HEK293 (cell line): ENCODE measurements around the gene HCFC1.

ENCODE experiments used
- KLF17 ChIP-seq: fragments of 450-650 bp; formaldehyde crosslinking; IDR thresholded peaks from 2 replicates; pipeline ENCODE4 v1.5.1; 2016; ENCODE audit warnings: missing biosample characterization, missing genetic modification characterization
- OSR2 ChIP-seq: fragments of 450-650 bp; formaldehyde crosslinking; IDR thresholded peaks from 2 replicates; pipeline ENCODE4 v1.5.1; 2016; ENCODE audit warnings: missing biosample characterization, missing genetic modification characterization
- PRDM1 ChIP-seq: fragments of 450-650 bp; formaldehyde crosslinking; IDR thresholded peaks from 2 replicates; pipeline ENCODE4; 2016; ENCODE audit warnings: missing biosample characterization, missing genetic modification characterization
- PRDM2 ChIP-seq: fragments of 450-650 bp; formaldehyde crosslinking; IDR thresholded peaks from 2 replicates; pipeline ENCODE4 v1.5.1; 2016; ENCODE audit warnings: missing biosample characterization, missing genetic modification characterization, borderline replicate concordance
- RBAK ChIP-seq: fragments of 450-650 bp; formaldehyde crosslinking; IDR thresholded peaks from 2 replicates; pipeline ENCODE4 v1.5.1; 2016; ENCODE audit warnings: missing biosample characterization, missing genetic modification characterization
- SETDB1 ChIP-seq: IDR thresholded peaks from one replicate; pipeline ENCODE4 v1.6.1; 2017; ENCODE audit warnings: mild to moderate bottlenecking, low read length, moderate library complexity, mixed read lengths; ENCODE audit not compliant: insufficient read length
- TCF7L2 ChIP-seq: IDR thresholded peaks from 2 replicates; pipeline ENCODE4 v1.6.1; 2011; ENCODE audit warnings: low read depth, mild to moderate bottlenecking, inconsistent platforms, low read length, moderate library complexity, borderline replicate concordance
- TRIM28 ChIP-seq: IDR thresholded peaks from 2 replicates; pipeline ENCODE4 v1.6.1; 2011; ENCODE audit warnings: low read length, control low read depth, borderline replicate concordance
- ZBTB1 ChIP-seq: fragments of 450-650 bp; formaldehyde crosslinking; IDR thresholded peaks from 2 replicates; pipeline ENCODE4 v1.5.1; 2016; ENCODE audit warnings: missing biosample characterization, missing genetic modification characterization
- ZBTB17 ChIP-seq: fragments of 450-650 bp; formaldehyde crosslinking; IDR thresholded peaks from 2 replicates; pipeline ENCODE4 v1.5.1; 2016; ENCODE audit warnings: missing biosample characterization, missing genetic modification characterization
- ZBTB20 ChIP-seq: fragments of 450-650 bp; formaldehyde crosslinking; IDR thresholded peaks from 2 replicates; pipeline ENCODE4 v1.5.1; 2016; ENCODE audit warnings: missing biosample characterization, missing genetic modification characterization
- ZBTB7A ChIP-seq: fragments of 450-650 bp; formaldehyde crosslinking; IDR thresholded peaks from 2 replicates; pipeline ENCODE4 v1.5.1; 2016; ENCODE audit warnings: low read depth, missing biosample characterization, missing genetic modification characterization
- ZFP41 ChIP-seq: fragments of 450-650 bp; formaldehyde crosslinking; IDR thresholded peaks from 2 replicates; pipeline ENCODE4 v1.5.1; 2016; ENCODE audit warnings: missing biosample characterization, missing genetic modification characterization, borderline replicate concordance
- ZIC2 ChIP-seq: fragments of 450-650 bp; formaldehyde crosslinking; IDR thresholded peaks from 2 replicates; pipeline ENCODE4 v1.5.1; 2016; ENCODE audit warnings: missing biosample characterization, missing genetic modification characterization
- ZNF138 ChIP-seq: fragments of 450-650 bp; formaldehyde crosslinking; IDR thresholded peaks from 2 replicates; pipeline ENCODE4 v1.5.1; 2016; ENCODE audit warnings: missing biosample characterization, missing genetic modification characterization, borderline replicate concordance
- ZNF16 ChIP-seq: fragments of 450-650 bp; formaldehyde crosslinking; IDR thresholded peaks from 2 replicates; pipeline ENCODE4 v1.5.1; 2016; ENCODE audit warnings: low read depth, missing biosample characterization, missing genetic modification characterization
- ZNF169 ChIP-seq: fragments of 450-650 bp; formaldehyde crosslinking; IDR thresholded peaks from 2 replicates; pipeline ENCODE4 v1.5.1; 2016; ENCODE audit warnings: missing biosample characterization, missing genetic modification characterization
- ZNF175 ChIP-seq: fragments of 450-650 bp; formaldehyde crosslinking; IDR thresholded peaks from 2 replicates; pipeline ENCODE4 v1.5.1; 2016; ENCODE audit warnings: missing biosample characterization, missing genetic modification characterization
- ZNF18 ChIP-seq: fragments of 450-650 bp; formaldehyde crosslinking; IDR thresholded peaks from 2 replicates; pipeline ENCODE4 v1.5.1; 2016; ENCODE audit warnings: missing biosample characterization, missing genetic modification characterization
- ZNF2 ChIP-seq: fragments of 450-650 bp; formaldehyde crosslinking; IDR thresholded peaks from 2 replicates; pipeline ENCODE4 v1.5.1; 2016; ENCODE audit warnings: missing biosample characterization, missing genetic modification characterization
- ZNF221 ChIP-seq: fragments of 450-650 bp; formaldehyde crosslinking; IDR thresholded peaks from 2 replicates; pipeline ENCODE4 v1.5.1; 2017; ENCODE audit warnings: missing biosample characterization, missing genetic modification characterization, borderline replicate concordance
- ZNF341 ChIP-seq: fragments of 450-650 bp; formaldehyde crosslinking; IDR thresholded peaks from 2 replicates; pipeline ENCODE4; 2016; ENCODE audit warnings: low read depth, missing biosample characterization, missing genetic modification characterization
- ZNF398 ChIP-seq: fragments of 450-650 bp; formaldehyde crosslinking; IDR thresholded peaks from 2 replicates; pipeline ENCODE4 v1.5.1; 2017; ENCODE audit warnings: missing biosample characterization, missing genetic modification characterization
- ZNF416 ChIP-seq: fragments of 450-650 bp; formaldehyde crosslinking; IDR thresholded peaks from 2 replicates; pipeline ENCODE4 v1.5.1; 2016; ENCODE audit warnings: missing biosample characterization, missing genetic modification characterization
- ZNF433 ChIP-seq: fragments of 450-650 bp; formaldehyde crosslinking; IDR thresholded peaks from 2 replicates; pipeline ENCODE4 v1.5.1; 2016; ENCODE audit warnings: missing biosample characterization, missing genetic modification characterization, low read depth
- ZNF558 ChIP-seq: fragments of 450-650 bp; formaldehyde crosslinking; IDR thresholded peaks from 2 replicates; pipeline ENCODE4 v1.5.1; 2016; ENCODE audit warnings: missing biosample characterization, missing genetic modification characterization
- ZNF580 ChIP-seq: fragments of 450-650 bp; formaldehyde crosslinking; IDR thresholded peaks from 2 replicates; pipeline ENCODE4 v1.5.1; 2016; ENCODE audit warnings: missing biosample characterization, missing genetic modification characterization
- ZNF701 ChIP-seq: fragments of 450-650 bp; formaldehyde crosslinking; IDR thresholded peaks from 2 replicates; pipeline ENCODE4 v1.5.1; 2016; ENCODE audit warnings: missing biosample characterization, missing genetic modification characterization
- ZNF777 ChIP-seq: fragments of 450-650 bp; formaldehyde crosslinking; IDR thresholded peaks from 2 replicates; pipeline ENCODE4 v1.5.1; 2017; ENCODE audit warnings: missing biosample characterization, missing genetic modification characterization, borderline replicate concordance
- ZXDB ChIP-seq: fragments of 450-650 bp; formaldehyde crosslinking; IDR thresholded peaks from 2 replicates; pipeline ENCODE4 v1.5.1; 2016; ENCODE audit warnings: missing biosample characterization, missing genetic modification characterization

HCFC1 gene

GRCh38 chrX:153970357-153971123 is 1.1 kb downstream of the HCFC1 start (continued):
- TF ChIP-seq ZNF18 (tag by site-specific recombination) (no peak), OSR2 (tag by site-specific recombination) (peak; percentile 24; the same call in 1 of the 2 replicates), PRDM2 (tag by site-specific recombination) (no peak), ZNF138 (tag by site-specific recombination) (no peak), ZNF341 (tag by site-specific recombination) (peak; percentile 97), ZBTB17 (tag by site-specific recombination) (0 out of 2 replicates have a peak, but pooled peaks have one; percentile 8), ZNF16 (tag by site-specific recombination) (0 out of 2 replicates have a peak, but pooled peaks have one; percentile 28), ZBTB7A (tag by site-specific recombination) (peak; percentile 70; the same call in 1 of the 2 replicates), ZIC2 (0 out of 2 replicates have a peak, but pooled peaks have one; percentile 13), ZFP41 (tag by site-specific recombination) (no peak), ZBTB1 (no peak), TRIM28 (0 out of 2 replicates have a peak, but pooled peaks have one; percentile 7), TCF7L2 (peak; percentile 85; the same call in 1 of the 2 replicates), ZNF175 (tag by site-specific recombination) (no peak), ZNF416 (tag by site-specific recombination) (no peak), ZNF558 (tag by site-specific recombination) (no peak), ZNF433 (tag by site-specific recombination) (no peak), ZNF398 (peak; percentile 100), RBAK (tag by site-specific recombination) (no peak), ZNF701 (no peak), ZNF2 (tag by site-specific recombination) (peak; percentile 45; the same call in 1 of the 2 replicates), ZNF221 (tag by site-specific recombination) (no peak), ZNF580 (tag by site-specific recombination) (peak; percentile 28; the same call in 1 of the 2 replicates), ZBTB20 (tag by site-specific recombination) (no peak), ZNF169 (tag by site-specific recombination) (peak; percentile 71; the same call in 1 of the 2 replicates), SETDB1 (no peak), ZNF777 (tag by site-specific recombination) (peak; percentile 67; the same call in 1 of the 2 replicates), KLF17 (tag by site-specific recombination) (peak; percentile 94), ZXDB (tag by site-specific recombination) (peak; percentile 55), PRDM1 (peak; percentile 46; the same call in 1 of the 2 replicates)
